ENCODE data around the gene PFKFB2. TPM values are rescaled to one million over a fixed set of nuclear protein-coding genes. Genes with fewer than 3 reads are reported as not detected.

The PFKFB2 gene
- total RNA-seq, 6 experiments from 2014 or later, result 2.9 to 6.1 (median 5.1) TPM

DNA sequence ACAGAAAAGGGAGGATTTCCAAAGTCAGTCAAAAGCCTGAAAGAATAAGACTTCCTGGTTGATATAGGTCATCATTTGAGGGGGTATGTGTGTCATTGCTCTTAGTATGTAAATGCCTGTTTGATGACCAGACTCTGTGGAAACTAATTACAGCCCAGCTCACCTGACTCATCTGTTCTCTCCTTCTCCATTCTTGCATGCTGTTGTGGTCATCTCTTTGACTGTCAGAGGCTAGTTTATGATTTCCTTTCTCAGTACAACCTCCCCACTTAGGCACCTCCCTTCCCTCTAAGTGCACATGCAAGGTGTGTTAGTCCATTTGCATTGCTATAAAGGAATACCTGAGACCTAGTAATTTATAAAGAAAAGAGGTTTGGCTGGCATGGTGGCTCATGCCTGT, 18.1 kb upstream of the PFKFB2 start:
- intact Hi-C loops (cut with DNase I), result no loop called here
- H3K27me3 ChIP-seq, result no peaks in the 10 kb centered on the region
- TF ChIP-seq, protein P1, sequence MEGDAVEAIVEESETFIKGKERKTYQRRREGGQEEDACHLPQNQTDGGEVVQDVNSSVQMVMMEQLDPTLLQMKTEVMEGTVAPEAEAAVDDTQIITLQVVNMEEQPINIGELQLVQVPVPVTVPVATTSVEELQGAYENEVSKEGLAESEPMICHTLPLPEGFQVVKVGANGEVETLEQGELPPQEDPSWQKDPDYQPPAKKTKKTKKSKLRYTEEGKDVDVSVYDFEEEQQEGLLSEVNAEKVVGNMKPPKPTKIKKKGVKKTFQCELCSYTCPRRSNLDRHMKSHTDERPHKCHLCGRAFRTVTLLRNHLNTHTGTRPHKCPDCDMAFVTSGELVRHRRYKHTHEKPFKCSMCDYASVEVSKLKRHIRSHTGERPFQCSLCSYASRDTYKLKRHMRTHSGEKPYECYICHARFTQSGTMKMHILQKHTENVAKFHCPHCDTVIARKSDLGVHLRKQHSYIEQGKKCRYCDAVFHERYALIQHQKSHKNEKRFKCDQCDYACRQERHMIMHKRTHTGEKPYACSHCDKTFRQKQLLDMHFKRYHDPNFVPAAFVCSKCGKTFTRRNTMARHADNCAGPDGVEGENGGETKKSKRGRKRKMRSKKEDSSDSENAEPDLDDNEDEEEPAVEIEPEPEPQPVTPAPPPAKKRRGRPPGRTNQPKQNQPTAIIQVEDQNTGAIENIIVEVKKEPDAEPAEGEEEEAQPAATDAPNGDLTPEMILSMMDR (IDR thresholded peaks at IDR 0.05), result no peak
- TF ChIP-seq POLR2A (IDR thresholded peaks at IDR 0.05), result no peak
- no peak overlapping the region for H3K27ac ChIP-seq
- H3K4me1 ChIP-seq, result peaks cover 0 to 24% (median 9%) of the 10 kb centered on the region in 4 donors
- H3K4me3 ChIP-seq, result no peak overlapping the region
- H3K36me3 ChIP-seq, result no peaks in the 10 kb centered on the region
- DNase-seq, result no peak
- no peak for ATAC-seq
- no peaks in the 10 kb centered on the region for H3K9me3 ChIP-seq

DNA sequence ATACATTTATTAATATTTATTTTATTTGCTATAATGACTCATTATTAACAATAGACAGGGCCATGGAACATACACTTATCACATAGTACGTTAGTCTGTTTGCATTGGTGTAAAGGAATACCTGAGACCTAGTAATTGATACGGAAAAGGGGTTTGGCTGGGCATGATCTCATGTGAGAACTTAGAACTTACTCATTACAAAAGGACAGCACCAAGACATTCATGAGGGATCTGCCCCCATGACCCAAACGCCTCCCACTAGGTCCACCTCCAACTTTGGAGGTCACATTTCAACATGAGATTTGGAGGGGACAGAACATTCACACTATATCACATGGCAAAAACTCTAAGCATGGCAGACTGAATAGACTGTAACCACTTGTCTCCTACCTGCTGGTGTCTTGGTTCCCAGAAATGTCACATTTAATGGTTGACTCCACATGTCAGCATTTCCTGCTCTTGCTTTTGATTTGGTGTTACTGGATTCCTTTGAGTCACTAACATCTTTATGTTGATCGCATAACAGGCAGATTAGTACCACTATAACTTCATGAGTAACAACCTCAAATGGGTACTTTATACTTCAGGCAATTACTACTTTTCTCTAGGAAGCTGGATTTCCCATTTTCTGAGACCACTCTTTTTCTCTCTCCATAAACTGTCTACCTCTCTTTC, 17.1 kb upstream of the PFKFB2 start:
- H3K9me3 ChIP-seq, result no peaks in the 10 kb centered on the region
- peaks cover 0 to 17% (median 8%) of the 10 kb centered on the region in 4 donors for H3K4me1 ChIP-seq
- intact Hi-C loops (cut with DNase I), result no loop called here
- H3K4me3 ChIP-seq, result no peak overlapping the region
- H3K36me3 ChIP-seq, result no peaks in the 10 kb centered on the region
- 80% methylated on average over 4 of the region's 4 CpGs for WGBS (ENCODE audit: insufficient coverage, low coverage, low lambda C conversion rate, missing lambda C conversion rate)
- H3K27me3 ChIP-seq, result no peaks in the 10 kb centered on the region
- H3K27ac ChIP-seq, result no peak overlapping the region
- DNase-seq (no peak), ATAC-seq (no peak)
- TF ChIP-seq, protein P1 (IDR thresholded peaks at IDR 0.05), result no peak
- no peak for TF ChIP-seq POLR2A (IDR thresholded peaks at IDR 0.05)

DNA sequence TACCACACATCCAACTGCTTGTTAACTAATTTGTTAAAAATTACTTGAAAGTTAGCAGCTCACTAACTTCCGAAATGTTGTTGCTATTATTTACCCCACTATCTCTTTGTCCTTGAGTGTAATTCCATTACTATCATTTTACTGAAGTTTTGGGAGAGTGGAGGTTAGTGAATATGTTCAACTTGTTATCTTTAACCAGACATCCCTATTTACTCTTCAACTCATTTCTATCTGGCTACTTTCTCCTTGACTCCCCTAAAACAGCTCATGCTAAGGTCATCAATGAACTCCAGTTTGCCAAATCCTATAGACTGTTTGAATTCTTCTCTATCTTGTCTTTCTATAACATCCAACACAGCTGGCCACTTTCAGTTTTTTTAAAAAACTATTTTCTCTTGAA, 16.2 kb upstream of the PFKFB2 start:
- Histone ChIP-seq H3K36me3 (no peaks in the 10 kb centered on the region), H3K27me3 (no peaks in the 10 kb centered on the region), H3K9me3 (no peaks in the 10 kb centered on the region), H3K4me1 (peaks cover 0 to 11% (median 5%) of the 10 kb centered on the region in 4 donors), H3K4me3 (no peak overlapping the region), H3K27ac (no peak overlapping the region)
- DNase-seq, result no peak
- ATAC-seq, result no peak
- TF ChIP-seq, protein P1 (IDR thresholded peaks at IDR 0.05), result no peak
- no peak for TF ChIP-seq POLR2A (IDR thresholded peaks at IDR 0.05)
- WGBS (ENCODE audit: insufficient coverage, low coverage, low lambda C conversion rate, missing lambda C conversion rate), result 88% methylated on average over 1 of the region's 1 CpG
- intact Hi-C loops (cut with DNase I), result no loop called here

DNA sequence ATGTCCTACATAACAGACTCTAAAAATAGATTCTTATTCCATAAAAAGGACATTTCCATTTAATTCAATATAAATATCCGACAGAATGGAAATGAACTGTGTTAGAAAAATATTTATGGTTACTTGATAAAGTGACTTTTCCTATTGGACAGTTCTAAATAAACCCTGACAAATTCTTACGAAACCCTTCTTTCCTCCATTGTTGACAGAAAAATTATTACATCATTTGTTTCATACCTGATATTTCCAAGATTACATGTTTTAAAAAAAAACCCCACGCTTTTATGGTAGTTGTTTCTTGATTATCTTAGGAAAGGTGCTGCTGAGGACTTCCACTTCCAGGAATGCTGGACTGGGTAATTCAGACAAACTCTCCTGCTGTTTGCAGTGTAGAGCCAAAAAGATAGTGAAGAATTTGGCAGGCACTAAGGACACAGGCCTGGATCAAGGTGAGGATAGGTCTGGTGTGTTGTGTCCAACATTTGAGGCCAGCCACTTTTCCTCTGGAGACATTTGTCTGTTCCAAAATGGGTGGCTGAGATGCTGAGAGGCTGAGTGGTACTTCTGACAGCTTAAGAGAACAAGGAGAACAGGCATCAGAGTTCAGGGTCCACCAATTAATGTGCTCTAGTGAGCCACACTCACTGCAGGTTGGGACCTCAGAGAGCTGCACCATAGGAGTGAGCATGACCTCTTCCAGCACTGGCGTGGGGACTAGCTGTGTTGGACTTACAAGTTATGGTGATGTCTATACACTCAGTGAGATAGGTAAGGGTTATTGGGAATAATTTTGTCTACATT, 13.5 kb upstream of the PFKFB2 start:
- WGBS (ENCODE audit: insufficient coverage, low coverage, low lambda C conversion rate, missing lambda C conversion rate), result 39% methylated on average over 3 of the region's 4 CpGs
- Histone ChIP-seq H3K9me3 (no peaks in the 10 kb centered on the region), H3K36me3 (no peaks in the 10 kb centered on the region), H3K27me3 (no peaks in the 10 kb centered on the region), H3K4me1 (peaks cover 0 to 18% (median 6%) of the 10 kb centered on the region in 4 donors), H3K27ac (no peak overlapping the region), H3K4me3 (no peak overlapping the region)
- DNase-seq (no peak), ATAC-seq (peak; percentile 77 to 90 (median 82))
- no peak for TF ChIP-seq POLR2A (IDR thresholded peaks at IDR 0.05)
- TF ChIP-seq, protein P1 (IDR thresholded peaks at IDR 0.05), result no peak
- intact Hi-C loops (cut with DNase I), result no loop called here
